HG03025 (cell line): ENCODE results near the gene C4BPA.

ENCODE experiments used
- ATAC-seq: cut with Tn5 transposase; IDR thresholded peaks from one replicate; pipeline ENCODE4 v1.9.1; 2021; ENCODE audit warnings: mild to moderate bottlenecking, moderate library complexity; ENCODE audit not compliant: unreplicated experiment, low FRiP score

C4BPA gene

DNA sequence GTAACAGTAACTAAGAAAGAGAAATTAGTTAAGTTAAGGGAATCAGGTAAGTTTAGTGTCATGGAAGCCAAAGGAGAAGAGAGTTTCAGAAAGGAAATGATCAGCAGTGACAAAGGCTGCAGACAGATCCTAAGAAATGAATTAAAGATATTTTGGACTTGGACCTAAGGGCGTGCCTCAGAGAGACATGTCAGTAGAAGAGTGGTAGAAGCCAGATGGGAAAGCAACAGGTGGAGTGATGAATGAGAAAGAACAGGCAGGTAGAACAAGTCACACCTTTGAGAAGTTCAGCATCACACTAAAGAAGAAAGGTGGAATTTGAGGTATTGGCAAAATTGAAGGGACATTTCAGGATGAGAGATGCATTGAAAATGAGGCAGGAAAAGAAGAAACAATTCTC lies 1.4 kb upstream of the C4BPA start:
- ATAC-seq: no peak

- ATAC-seq: no peak
These were observed 5.0 kb downstream of the C4BPA start for GRCh38 chr1:207109004-207109403.

DNA sequence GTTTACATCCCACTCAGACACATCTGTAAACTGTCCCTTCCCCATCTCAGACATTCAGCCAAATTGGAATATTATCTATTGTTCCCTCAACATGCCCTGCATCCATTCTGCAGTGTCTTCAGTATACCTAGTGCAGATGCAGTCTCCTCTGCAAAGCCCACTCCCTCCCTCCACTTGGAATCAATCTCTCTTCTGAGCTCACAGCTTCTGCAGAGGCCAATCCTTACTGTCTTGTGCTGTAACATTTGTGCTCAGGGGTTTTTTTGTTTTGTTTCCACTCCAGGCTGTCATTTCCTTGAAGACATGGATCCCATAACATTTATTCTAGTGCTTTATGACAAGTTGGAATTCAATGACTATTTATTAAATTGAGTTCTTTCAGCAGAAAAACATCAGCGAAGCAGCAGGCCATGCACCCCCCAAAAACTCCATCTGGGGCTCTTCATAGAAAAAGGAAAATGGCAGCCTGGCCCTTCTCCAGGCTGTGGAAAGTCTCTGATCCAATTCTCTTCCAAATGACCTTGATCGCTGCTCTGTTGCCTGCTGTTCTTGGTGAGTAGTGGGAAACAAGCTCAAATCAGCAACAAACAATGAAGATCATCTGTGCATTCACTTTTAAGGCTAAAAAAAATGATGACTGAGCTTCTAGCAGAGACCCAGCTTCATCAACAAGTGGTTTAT lies 8.7 kb downstream of the C4BPA start:
- ATAC-seq: no peak

DNA sequence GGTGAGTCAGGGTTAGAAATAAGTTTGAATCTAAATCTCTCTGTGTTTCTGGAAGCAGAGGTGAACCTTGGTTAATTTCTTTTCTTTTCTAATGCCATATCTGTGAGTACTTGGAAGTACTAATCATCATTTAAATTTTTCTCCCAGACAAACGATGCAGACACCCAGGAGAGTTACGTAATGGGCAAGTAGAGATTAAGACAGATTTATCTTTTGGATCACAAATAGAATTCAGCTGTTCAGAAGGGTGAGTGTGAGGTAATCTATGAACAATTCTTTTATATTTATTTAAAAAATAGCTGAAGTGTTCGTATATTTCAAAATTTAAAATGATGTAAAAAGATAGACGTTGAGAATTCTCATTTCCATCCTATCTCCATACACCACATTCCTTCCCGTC lies 11.2 kb downstream of the C4BPA start:
- ATAC-seq: no peak

GRCh38 chr1:207124389-207124788 lies 20.4 kb downstream of the C4BPA start:
- ATAC-seq: no peak

DNA sequence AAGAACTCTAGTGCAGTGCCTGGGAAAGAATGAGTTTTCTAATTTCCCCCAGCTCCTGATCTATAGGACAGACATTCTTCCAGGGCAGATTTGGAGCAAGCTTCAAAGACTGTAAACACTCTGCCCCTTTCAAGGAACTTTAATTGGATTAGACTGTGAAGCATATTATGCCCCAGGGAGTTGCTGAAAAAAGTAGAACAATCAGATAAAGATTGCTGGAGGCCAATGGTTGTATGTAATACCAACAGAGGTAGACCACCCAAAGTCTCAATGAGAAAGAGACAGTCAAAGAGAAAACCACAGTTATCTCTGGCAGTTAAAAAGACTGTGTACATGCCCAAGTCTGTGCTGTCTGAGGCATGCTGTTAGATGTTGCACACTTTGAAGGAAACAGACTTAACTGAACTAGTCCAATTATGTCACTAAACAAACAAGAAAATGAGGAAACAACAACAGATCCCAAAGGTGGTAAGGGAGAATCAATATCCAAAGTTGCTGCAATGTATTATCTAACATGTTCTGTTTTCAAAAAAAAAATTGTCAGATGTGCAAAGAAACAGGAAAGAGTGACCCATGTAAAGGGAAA lies 24.4 kb downstream of the C4BPA start:
- no peak for ATAC-seq

GRCh38 chr1:207129053-207129452 lies 25.0 kb downstream of the C4BPA start:
- no peak for ATAC-seq

DNA sequence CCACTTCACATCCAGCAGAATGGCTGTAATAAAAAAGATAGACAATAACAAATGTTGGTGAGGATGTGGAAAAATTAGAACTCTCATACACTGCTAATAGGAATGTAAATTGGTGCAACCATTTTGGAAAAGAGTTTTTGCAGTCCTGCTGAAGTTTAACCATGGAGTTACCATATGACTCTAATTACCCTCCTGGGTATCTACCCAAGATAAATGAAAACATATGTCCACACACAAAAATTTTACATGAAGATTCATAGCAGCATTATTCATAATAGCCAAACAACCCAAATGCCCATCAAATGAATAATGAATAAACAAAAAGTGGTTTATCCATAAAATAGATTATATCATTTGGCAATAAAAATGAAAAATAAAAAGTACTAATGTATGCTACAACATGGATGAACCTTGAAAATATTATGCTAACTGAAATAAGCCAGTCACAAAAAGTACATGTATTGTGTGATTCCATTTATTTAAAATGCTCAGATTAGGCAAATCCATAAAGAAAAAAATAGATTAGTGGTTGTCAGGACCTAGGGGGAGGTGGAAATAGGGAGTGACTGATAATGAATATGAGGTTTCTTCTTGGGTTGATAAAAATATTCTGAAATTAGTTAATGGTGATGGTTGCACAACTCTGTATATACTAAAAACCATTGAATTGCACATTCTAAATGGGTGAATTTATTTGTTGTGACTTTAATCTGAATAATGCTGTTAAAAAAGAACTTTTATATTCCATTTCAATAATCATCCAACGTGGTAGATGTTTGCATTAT lies 26.4 kb downstream of the C4BPA start:
- ATAC-seq: no peak

GRCh38 chr1:207131163-207131562 lies 27.1 kb downstream of the C4BPA start:
- ATAC-seq: no peak

DNA sequence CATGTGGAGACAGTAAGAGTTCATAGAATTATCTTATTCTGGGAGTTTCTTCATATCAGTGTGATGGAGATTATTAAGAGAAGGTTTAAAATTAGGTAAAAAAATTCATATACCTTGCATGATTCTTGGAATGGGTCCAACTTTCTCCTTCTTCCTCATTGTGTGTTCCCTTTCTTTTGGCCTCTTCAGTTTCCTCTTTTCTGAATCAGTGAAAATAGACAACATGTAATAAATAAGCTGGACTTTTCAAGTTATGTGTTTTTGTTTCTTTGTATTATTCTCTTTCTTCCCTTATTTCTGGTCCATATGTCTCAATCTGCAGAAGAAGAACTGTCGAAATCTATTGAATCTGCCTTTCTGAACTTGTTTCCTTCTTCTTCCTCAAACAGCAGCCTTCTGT lies 30.5 kb downstream of the C4BPA start:
- no peak for ATAC-seq

DNA sequence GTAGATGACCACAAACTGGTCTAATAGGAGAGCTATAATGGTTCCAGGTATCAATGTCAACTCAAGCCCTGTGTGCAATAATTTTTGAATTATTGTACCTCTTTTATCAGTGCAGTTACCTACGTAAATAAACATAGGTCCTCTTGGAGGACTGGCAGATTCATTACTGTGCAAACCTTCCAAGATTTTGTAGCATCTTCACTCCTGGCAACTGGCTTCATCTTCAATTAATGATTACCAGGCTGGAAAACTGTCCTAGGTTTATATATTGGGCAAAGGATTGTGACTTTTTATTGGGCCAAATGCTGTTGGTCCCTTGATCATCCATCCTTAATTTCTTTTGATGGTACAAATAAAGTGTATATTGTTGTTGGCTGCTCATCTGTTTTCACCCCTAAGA lies 35.6 kb downstream of the C4BPA start:
- no peak for ATAC-seq

- no peak for ATAC-seq
These were observed 36.5 kb downstream of the C4BPA start for GRCh38 chr1:207140536-207140935.

GRCh38 chr1:207145401-207146058 lies 41.5 kb downstream of the C4BPA start:
- ATAC-seq: no peak

DNA sequence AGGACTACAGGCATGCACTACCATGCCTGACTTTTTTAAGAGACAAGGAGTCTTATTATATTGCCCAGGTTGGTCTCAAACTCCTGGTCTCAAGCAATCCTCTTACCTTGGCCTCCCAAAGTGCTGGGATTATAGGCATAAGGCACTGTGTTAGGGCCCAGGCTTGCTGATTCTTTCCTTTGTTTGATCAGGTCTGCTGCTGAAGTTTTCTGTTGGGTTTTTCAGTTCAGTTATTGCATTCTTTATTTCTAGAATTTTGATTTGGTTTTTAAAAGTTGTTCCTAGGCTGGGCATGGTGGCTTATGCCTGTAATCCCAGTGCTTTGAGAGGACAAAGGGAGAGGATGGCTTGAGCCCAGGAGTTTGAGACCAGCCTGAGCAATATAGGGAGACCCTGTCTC lies 47.9 kb downstream of the C4BPA start:
- no peak for ATAC-seq

DNA sequence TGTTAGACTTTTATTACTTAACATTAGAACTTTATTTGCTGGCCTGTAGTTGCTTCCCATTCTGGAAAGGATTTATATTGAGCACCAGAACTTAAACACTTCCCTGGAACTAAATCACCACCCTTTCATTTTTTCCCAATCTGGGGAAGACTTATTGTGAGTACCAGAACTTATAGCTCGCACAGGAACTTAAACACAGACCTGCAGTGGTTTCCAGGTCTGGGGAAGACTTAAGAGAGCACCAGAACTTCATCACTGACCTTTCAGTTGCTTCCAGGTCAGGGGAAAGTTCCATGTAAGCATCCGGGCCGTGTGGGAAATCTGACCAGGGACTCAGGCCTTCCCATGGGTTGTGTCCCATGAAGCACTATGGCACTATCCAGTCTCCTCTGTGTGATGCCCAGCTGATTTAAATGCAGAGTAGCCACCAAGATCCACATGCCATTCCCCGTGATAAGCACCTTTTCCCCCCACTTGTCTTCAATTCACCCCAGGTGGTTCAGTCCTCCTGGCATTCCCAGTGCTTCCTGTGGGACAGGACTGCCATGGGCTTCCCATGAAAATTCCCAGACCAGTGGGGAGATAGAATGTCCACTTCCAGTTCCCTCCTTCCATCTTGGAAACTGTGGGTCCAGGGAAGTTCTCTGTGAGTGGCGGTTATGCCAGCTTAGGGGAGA lies 48.9 kb downstream of the C4BPA start:
- no peak for ATAC-seq

GRCh38 chr1:207155028-207155427 lies 51.0 kb downstream of the C4BPA start:
- no peak for ATAC-seq

DNA sequence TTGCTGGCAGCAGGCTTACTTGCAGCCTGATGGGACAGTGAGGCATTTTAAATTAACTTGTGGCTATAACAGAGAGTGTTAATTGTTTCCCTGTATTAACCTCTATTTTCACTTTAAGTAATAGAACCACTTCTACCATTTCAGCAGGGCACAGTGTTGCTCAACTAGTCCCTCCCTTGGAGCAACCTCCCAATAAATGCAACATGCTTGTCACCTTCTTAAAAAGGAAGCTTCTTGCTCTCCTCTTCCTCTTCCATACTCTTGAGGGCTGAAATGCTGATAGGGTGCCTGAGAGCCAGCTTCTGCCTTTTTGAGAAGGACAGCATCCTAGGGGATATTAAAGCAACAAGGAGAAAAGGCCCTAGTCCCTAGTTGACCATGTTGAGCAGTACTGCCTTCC lies 52.1 kb downstream of the C4BPA start:
- no peak for ATAC-seq

- ATAC-seq: no peak
These were observed 52.8 kb downstream of the C4BPA start for GRCh38 chr1:207156826-207157225.

GRCh38 chr1:207164086-207164485 lies 60.1 kb downstream of the C4BPA start:
- ATAC-seq: no peak

DNA sequence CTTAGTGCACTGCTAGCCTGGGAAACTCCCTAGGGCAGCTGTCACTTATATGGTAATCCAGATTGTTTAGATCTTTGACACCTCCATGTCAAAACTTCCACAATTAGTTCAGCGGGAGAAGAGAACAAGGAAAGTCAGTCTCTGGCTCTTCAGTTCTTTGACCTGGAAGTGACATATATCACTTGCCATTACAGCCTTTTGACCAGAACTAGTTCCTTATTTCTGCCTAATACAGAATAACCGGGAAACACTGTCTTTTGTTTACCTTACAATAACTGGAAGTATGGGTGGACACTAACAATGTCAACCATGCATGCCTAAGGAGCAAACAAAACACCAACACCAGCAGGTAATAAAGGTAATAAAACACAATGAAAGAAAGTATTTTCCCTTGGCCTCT lies 68.3 kb downstream of the C4BPA start:
- ATAC-seq: no peak

GRCh38 chr1:207172885-207173284 lies 68.9 kb downstream of the C4BPA start:
- no peak for ATAC-seq
